ENCODE data around the gene KDM3B.

- no peak for TF ChIP-seq CTCF (IDR thresholded peaks at IDR 0.05)
- TF ChIP-seq POLR2A (IDR thresholded peaks at IDR 0.05) = no peak
- TF ChIP-seq EP300 (IDR thresholded peaks at IDR 0.05; ENCODE audit: low read depth) = no peak
Observed at GRCh38 chr5:138454121-138454520, 101.6 kb downstream of the KDM3B start.

Measured in transverse colon (tissue), 3 donors.